MG63 (cell line): ENCODE measurements around the gene HHAT. TPM values are rescaled to one million over a fixed set of nuclear protein-coding genes. Genes with fewer than 3 reads are reported as not detected.
"Not testable (repeated sequence)": the region's sequence is repeated elsewhere in the genome, so short reads cannot be mapped to it uniquely, and the experiment has no call there.

Experiments
- DNase-seq: peaks from one replicate; pipeline ENCODE4 v3.0.0-alpha.2; 2020
- H3K27me3 ChIP-seq: fragments of 250-450 bp; sonication (Bioruptor Pico); 2 replicates; pipeline ENCODE4 v1.5.1; 2020; ENCODE audit warnings: mild to moderate bottlenecking, moderate library complexity
- H3K36me3 ChIP-seq: fragments of 250-450 bp; sonication (Bioruptor Pico); 2 replicates; pipeline ENCODE4 v1.5.1; 2020; ENCODE audit warnings: mild to moderate bottlenecking, moderate library complexity
- H3K4me3 ChIP-seq: fragments of 250-450 bp; sonication (Bioruptor Pico); 2 replicates; pipeline ENCODE4 v1.5.1; 2020; ENCODE audit warnings: mild to moderate bottlenecking, moderate library complexity
- H3K9me3 ChIP-seq: fragments of 250-450 bp; sonication (Bioruptor Pico); 2 replicates; pipeline ENCODE4 v1.5.1; 2020; ENCODE audit warnings: mild to moderate bottlenecking, moderate library complexity
- total RNA-seq: library from RNA; depleted of rRNA; stranded (reverse); fragments of >200 nt; shearing (Covaris generic); gene quantifications from 2 replicates; pipeline ENCODE4 v1.2.3, GENCODE V29; 2014; ENCODE audit warnings: low replicate concordance

The HHAT gene
- total RNA-seq, 1 experiment from 2014 or later, result 0.30 TPM

DNA sequence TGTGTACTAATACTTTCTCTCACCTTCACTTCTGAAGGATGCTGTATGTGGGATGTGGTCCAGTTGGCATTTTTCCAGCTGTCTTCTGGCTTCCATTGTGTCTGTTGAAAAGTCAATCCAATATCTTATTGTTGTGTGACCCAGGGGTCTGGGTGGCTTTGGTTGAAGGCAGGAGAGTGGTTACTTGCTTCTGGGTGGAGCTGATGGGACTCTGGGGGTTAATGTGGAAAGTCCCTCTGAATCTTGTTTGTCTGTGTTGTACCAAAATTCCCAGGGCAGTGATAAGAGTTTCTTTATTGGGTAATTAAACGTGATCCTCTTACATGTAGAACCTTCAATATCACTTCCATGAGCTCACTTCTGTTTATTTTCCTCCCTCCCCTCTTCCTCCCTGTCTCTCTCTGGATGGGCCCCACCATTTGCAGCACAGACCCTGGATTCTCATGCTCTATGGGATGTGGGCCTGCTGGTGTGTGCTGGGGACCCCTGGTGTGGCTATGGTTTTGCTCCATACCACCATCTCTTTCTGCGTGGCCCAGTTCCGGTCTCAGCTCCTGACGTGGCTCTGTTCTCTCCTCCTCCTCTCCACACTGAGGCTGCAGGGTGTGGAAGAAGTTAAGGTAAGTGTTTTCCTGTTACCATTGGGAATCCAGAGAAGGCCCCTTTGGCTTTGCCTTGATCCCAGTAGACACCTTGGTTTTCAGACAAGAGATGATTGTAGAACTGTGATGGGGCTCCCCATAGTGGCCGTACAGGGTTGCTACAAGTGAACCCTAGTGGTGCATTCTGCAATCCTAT lies 71.5 kb downstream of the HHAT start:
- Histone ChIP-seq H3K4me3 (no peak overlapping the region), H3K36me3 (no peaks in the 10 kb centered on the region), H3K27me3 (no peaks in the 10 kb centered on the region), H3K9me3 (no peaks in the 10 kb centered on the region)
- DNase-seq, result peak; percentile 48

DNA sequence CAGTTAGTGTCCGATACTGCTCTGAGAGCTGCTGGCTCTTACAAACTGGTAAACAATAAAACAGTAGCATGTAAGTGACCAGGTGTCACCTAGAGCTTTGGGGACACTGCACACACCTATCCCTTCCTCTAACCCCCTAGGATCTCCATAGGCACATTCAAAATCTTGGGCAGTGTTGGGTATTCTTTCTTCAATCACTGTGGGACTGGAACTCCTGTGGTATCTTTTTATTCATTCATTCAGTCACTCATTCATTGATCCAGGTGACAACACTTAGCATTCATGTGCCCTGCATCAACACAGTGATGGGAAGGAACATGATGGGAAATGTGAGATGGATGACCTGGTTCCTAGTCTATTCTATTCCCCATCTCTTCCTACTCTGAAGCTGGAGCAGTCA lies 73.9 kb downstream of the HHAT start:
- no peak overlapping the region for H3K4me3 ChIP-seq
- no peaks in the 10 kb centered on the region for H3K9me3 ChIP-seq
- no peaks in the 10 kb centered on the region for H3K27me3 ChIP-seq
- no peak for DNase-seq
- no peaks in the 10 kb centered on the region for H3K36me3 ChIP-seq

DNA sequence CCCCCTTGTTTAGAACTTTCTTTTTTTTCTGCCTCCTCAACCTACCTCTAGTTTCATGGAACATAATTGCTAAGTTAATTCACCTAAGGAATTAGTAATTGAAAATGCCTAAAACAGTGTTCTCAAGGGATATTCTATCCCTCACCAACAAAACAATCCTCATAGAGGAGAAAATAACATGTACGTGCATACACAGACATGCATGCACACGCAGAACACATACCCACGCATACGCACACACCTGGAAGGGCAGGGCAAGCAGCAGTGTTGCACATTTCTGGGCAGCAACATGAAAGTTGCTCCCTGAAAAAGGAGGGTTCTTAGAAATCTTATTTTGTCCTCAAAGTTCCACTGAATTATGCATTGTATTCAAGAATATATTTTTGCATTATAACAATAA lies 76.6 kb downstream of the HHAT start:
- Histone ChIP-seq H3K27me3 (no peaks in the 10 kb centered on the region), H3K9me3 (no peaks in the 10 kb centered on the region), H3K4me3 (no peak overlapping the region), H3K36me3 (no peaks in the 10 kb centered on the region)
- DNase-seq, result no peak

DNA sequence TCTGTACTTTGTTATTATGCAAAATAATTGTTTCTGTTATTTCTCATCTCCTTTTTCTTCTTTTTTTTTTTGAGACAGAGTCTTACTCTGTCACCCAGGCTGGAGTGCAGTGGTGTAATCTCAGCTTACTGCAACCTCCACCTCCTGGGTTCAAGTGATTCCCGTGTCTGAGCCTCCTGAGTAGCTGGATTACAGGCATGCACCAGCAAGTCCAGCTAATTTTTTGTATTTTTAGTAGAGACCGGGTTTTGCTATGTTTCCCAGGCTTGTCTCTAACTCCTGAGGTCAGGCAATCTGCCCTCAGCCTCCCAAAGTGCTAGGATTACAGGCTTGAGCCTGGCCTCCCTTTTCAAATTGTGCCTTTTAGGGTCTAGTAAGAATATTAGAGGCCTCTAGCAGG lies 77.6 kb downstream of the HHAT start:
- H3K4me3 ChIP-seq, H3K27me3 ChIP-seq, H3K36me3 ChIP-seq, DNase-seq, H3K9me3 ChIP-seq: not testable (repeated sequence)

DNA sequence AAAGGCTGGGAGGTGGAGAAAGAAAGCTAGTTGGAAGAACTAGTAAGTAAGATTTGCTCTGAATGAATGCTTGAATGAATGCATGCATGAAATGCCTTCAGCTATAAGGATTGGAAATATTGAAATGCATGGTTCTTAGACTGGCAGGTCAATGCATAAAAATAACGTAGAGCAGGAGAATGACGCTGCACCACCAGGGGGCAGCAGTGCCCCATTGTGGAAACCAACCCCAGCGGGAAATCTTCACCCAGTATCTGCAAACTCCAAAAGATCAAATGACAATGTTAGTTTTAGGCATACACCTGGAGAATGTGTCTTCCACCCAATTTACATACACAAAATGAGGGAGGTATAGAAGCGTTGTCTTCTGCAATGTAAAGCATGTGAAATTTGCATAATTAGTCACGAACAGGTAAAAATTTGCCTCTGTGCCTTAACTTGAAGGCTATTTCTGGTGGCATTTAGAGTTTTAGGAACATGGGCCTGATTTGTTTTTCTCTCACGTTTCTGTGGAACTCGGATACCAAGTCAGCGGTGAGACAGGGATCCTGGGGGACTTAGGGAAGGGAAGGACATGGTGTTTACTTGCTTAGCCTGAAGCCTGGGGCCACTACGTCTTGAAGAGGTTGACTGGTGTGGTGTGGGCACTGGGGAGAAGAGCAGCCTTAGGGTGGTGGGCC lies 78.6 kb downstream of the HHAT start:
- Histone ChIP-seq H3K36me3 (no peaks in the 10 kb centered on the region), H3K27me3 (no peaks in the 10 kb centered on the region), H3K4me3 (no peak overlapping the region), H3K9me3 (no peaks in the 10 kb centered on the region)
- DNase-seq, result peak; percentile 45

DNA sequence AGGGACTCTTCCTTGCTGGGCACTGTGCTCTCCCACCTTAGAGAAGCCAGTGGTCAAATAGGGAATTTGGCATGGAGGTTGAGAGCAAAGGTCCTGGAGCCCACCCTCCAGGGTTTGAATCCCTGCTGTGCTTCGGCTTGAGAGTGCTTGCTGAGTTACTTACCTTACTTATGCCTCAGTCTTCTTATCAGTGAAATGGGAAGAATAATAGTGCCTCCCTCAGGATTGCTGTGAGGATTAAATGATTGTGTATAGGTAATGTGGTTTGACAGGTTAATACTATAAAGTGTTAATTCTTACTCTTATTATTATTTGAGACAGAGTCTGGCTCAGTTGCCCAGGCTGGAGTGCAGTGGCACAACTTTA lies 79.2 kb downstream of the HHAT start:
- no peak for DNase-seq
- no peaks in the 10 kb centered on the region for H3K36me3 ChIP-seq
- no peak overlapping the region for H3K4me3 ChIP-seq
- H3K9me3 ChIP-seq, result no peaks in the 10 kb centered on the region
- H3K27me3 ChIP-seq, result no peaks in the 10 kb centered on the region

DNA sequence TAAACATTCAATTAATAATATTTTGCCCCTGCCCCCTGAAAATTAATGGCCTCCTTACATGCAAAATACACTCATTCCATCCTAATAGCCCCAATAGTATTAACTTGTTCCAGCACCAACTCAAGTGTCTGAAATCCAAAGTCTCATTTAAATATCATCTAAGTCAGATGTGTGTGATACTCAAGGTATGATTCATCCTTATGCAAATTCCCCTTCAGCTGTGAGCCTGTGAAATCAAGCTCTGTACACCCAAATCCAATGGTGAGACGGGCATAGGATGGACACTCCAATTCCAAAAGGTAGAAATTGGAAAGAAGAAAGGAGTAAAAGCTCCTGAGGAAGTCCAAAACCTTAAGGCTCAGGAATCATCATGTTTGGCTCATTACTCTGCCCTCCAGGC lies 83.5 kb downstream of the HHAT start:
- Histone ChIP-seq H3K4me3 (no peak overlapping the region), H3K36me3 (no peaks in the 10 kb centered on the region), H3K27me3 (no peaks in the 10 kb centered on the region), H3K9me3 (no peaks in the 10 kb centered on the region)
- no peak for DNase-seq

DNA sequence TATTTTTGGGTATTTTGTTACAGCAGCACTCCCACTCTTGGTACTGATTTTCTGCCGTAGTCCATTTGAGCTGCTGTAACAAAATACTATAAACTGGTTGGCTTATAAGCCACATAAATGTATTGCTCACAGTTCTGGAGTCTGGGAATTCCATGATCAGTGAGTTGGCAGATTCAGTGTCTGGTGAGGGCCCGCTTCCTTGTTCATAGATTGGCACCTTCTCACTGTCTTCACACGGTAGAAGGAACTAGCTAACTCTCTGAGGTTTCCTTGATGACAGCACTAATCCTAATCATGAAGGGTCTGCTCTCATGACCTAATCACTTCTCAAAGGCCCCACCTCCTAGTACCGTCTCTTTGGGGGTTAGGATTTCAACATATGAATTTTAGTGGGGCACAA lies 85.2 kb downstream of the HHAT start:
- DNase-seq, result no peak
- Histone ChIP-seq H3K4me3 (no peak overlapping the region), H3K9me3 (no peaks in the 10 kb centered on the region), H3K36me3 (no peaks in the 10 kb centered on the region), H3K27me3 (no peaks in the 10 kb centered on the region)

DNA sequence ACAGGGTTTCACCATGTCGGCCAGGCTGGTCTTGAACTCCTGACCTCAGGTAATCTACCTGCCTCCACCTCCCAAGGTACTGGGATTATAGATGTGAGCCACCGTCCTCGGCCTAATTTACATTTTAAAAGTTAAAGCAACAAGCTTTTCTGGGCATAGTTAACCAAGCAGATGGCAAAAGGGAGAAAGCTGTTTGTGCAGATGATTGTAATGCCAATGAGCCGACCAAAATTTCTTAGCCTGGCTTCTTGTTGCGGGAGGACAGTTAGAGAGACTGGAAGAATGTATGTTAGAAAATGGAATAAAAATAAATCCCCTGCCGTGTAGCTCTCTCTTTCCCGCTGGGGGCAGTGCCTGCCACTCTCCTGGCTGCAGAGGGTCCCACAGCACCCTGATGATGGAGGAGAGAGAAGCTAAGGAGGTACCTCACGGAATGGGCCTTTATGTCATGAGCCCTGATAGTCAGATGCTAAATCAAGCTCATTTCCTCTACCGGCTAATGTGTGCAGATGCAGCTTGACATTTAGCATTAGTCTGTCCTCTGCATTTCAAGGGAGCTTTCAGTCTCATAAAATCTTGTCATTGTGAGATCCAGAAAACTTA lies 87.2 kb downstream of the HHAT start:
- DNase-seq, result no peak
- Histone ChIP-seq H3K36me3 (no peaks in the 10 kb centered on the region), H3K27me3 (peaks cover 2% of the 10 kb centered on the region; the same call in 1 of the 2 replicates), H3K4me3 (no peak overlapping the region), H3K9me3 (no peaks in the 10 kb centered on the region)

DNA sequence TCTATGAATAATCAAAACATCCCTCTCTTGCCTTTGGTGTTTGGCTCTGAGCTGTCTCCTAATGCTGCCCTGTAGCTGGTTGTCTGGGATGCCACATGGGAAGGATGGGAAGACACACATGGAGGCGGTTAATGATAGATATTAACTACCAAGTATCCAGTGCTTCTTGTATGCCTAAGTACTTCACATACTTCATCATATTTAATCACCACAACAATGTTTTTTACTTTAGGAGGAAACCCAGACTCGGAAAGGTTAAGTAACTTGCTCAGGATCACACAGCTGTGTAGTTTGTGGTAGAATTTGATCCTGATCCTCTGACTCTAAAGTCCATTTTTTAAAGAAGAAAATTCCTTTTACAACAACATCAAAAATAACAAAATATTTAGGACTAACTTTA lies 88.0 kb downstream of the HHAT start:
- H3K9me3 ChIP-seq, result no peaks in the 10 kb centered on the region
- H3K27me3 ChIP-seq, result peaks cover 2% of the 10 kb centered on the region; the same call in 1 of the 2 replicates
- no peaks in the 10 kb centered on the region for H3K36me3 ChIP-seq
- DNase-seq, result no peak
- no peak overlapping the region for H3K4me3 ChIP-seq

DNA sequence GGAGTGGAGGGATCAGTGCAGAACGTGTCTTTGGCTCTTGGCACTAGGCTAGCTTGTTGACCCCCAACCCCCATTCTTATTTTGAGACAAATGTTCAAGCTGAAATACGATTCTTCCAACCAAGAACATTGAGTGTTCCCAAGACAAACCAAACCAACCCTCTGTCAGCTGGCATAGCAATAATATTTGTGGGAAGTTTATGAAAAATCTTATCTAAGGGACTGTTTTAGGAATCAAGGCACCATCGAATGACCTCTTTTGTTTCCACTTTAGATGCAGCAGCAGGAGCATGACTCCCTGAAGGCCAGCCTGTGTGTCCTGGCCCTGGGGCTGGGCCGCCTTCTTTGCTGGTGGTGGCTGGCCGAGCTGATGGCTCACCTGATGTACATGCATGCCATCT lies 89.2 kb downstream of the HHAT start:
- Histone ChIP-seq H3K9me3 (no peaks in the 10 kb centered on the region), H3K27me3 (peaks cover 2% of the 10 kb centered on the region), H3K4me3 (no peak overlapping the region), H3K36me3 (no peaks in the 10 kb centered on the region)
- DNase-seq, result no peak

DNA sequence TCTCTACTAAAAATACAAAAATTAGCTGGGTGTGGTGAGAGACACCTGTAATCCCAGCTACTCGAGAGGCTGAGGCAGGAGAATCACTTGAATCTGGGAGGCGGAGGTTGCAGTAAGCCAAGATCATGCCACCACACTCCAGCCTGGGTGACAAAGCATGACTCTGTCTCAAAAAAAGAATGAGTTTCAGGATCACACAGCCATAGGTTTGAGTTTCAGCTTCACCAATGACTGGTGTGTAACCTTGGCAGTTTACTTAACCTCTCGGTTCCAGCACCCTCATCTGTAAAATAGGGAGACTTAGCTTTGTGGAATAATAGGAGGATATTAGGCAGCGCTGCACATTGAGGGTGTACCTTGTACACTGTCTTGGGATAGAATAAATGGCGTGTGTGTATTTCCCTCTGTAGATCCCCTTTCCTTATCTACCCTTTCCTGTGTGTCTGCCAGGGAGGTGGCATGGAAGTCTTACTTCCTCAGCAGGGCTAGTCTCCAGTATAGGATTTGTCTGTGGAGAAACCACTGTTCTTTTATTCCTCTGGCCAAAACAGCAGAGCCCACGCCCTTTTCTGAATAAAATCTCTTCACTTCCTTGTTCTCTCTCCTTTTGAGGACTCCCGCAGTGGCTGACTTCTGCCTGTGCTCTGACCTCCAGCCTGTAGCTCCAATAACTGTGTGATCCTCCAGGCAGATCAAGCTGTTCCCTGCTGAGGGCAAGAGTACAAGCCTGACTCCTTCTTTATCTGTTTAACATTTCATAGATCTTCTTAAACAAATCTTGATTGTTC lies 90.4 kb downstream of the HHAT start:
- peaks cover 2% of the 10 kb centered on the region for H3K27me3 ChIP-seq
- DNase-seq, result no peak
- no peaks in the 10 kb centered on the region for H3K9me3 ChIP-seq
- no peak overlapping the region for H3K4me3 ChIP-seq
- no peaks in the 10 kb centered on the region for H3K36me3 ChIP-seq

DNA sequence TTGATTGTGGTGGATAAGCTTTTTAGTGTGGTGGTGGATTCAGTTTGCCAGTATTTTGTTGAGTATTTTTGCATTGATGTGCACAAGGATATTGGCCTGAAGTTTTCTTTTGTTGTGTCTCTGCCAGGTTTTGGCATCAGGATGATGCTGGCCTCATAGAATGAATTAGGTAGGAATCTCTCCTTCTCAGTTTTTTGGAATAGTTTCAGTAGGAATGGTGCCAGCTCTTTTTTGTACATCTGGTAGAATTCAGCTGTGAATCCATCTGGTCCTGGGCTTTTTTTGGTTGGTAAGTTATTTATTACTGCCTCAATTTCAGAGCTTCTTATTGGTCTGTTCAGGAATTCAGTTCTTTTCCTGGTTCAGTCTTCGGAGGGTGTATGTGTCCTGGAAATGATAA lies 98.0 kb downstream of the HHAT start:
- not testable (repeated sequence) for DNase-seq, H3K4me3 ChIP-seq, H3K27me3 ChIP-seq, H3K36me3 ChIP-seq, H3K9me3 ChIP-seq

DNA sequence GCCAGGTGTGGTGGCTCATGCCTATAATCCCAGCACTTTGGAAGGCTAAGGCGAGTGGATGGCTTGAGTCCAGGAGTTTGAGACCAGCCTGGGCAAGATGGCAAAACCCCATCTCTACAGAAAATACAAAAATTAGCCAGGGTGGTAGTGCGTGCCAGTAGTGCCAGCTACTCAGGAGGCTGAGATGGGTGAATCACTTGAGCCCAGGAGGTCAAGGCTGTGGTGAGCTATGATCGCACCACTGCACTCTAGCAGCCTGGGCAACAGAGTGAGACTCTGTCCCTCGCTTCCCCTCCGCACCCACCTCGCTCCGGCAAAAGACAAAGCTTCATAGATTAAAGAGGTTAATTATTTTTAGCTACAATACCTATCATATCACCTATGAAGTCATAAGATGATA lies 100.0 kb downstream of the HHAT start:
- Histone ChIP-seq H3K36me3 (no peaks in the 10 kb centered on the region), H3K9me3 (no peaks in the 10 kb centered on the region), H3K27me3 (0 out of 2 replicates have a peak, but pooled peaks cover 2% of the 10 kb centered on the region), H3K4me3 (no peak overlapping the region)
- no peak for DNase-seq

DNA sequence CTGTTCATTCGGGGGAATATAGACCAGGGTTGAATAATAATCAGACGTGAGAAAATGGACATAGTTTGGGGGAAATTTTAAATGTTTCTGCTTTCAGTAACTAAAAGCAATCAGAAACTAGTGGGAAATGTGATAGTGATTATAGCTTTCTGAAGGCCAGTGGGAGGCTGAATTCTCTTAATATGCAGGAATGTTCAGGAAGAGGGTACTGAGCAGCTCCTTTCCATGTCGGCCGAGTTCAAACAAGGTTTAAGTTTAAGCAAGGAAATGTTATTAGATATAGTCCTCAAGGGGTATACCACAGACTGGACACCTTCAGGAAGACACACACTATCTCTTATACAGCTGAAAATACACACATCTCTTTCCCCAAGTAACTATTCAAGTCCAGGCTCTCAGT lies 105.5 kb downstream of the HHAT start:
- no peaks in the 10 kb centered on the region for H3K27me3 ChIP-seq
- H3K9me3 ChIP-seq, result no peaks in the 10 kb centered on the region
- DNase-seq, result no peak

DNA sequence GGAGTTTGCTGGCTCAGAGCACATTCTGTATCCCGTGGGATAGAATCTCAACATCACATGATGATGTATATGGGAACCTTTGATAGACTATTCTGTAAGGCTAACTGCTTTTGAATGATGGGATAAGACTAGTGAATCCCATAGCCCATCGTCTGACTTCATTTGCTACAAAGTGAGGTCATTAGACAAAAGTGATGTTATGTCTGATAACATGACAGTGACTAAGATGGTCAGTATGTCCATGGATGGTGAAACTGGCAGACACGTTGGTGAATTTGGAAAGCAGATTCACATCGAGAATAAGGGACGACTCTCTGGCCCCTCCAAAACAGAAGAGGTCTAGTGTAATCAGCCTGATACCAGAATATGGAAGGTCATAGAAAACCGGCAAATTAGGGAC lies 108.4 kb downstream of the HHAT start:
- no peaks in the 10 kb centered on the region for H3K9me3 ChIP-seq
- H3K27me3 ChIP-seq, result no peaks in the 10 kb centered on the region
- no peak overlapping the region for H3K4me3 ChIP-seq
- DNase-seq, result no peak
- H3K36me3 ChIP-seq, result no peaks in the 10 kb centered on the region

More for the DNA sequence above, 105.5 kb downstream of the HHAT start:
- Histone ChIP-seq H3K36me3 (no peaks in the 10 kb centered on the region), H3K4me3 (no peak overlapping the region)

DNA sequence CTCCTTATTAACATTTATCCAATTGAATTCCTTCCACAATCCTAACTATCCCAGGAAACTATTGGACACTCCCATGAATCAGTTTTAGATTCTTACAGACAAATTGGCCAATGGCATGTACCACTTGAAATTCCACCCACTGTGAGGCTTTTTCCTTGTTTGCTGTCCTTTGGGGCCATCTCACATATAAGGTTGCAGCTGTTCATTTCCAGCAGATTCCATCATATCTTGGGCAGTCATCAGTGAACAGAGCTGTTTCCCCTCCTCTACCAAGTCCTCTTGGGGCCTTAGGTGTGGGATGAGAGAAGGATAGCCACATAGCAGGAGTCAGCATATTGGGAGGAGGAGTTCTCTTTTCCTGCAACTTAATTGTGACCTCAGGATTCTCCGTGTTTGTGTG lies 109.1 kb downstream of the HHAT start:
- no peaks in the 10 kb centered on the region for H3K27me3 ChIP-seq
- no peaks in the 10 kb centered on the region for H3K9me3 ChIP-seq
- no peak overlapping the region for H3K4me3 ChIP-seq
- no peaks in the 10 kb centered on the region for H3K36me3 ChIP-seq
- no peak for DNase-seq
